Gastroesophageal sphincter (tissue), 3 donors: Measurements from ENCODE around the gene SEMA3D.

ENCODE experiments used
- CTCF ChIP-seq, 4 experiments: fragments of 200-600 bp in 2 of 4; fragments of 450-650 bp in 2 of 4; sonication (generic) in 1 of 4; IDR thresholded peaks; one replicate each; pipeline ENCODE4 v1.5.1; 2017 to 2019; ENCODE audit warnings: antibody characterized with exemption in 4 of 4, mild to moderate bottlenecking in 2 of 4, moderate library complexity in 2 of 4
- EP300 ChIP-seq: sonication (generic); formaldehyde crosslinking; IDR thresholded peaks from one replicate; pipeline ENCODE4 v1.6.1; 2017; ENCODE audit warnings: antibody characterized with exemption, mild to moderate bottlenecking
- POLR2A ChIP-seq, 2 donors: fragments of 450-650 bp; IDR thresholded peaks; one replicate each; pipeline ENCODE4 v1.6.1; 2017; ENCODE audit warnings: antibody characterized with exemption in 2 of 2, mild to moderate bottlenecking in 2 of 2, moderate library complexity in 1 of 2
- POLR2AphosphoS5 ChIP-seq: sonication (generic); formaldehyde crosslinking; IDR thresholded peaks from one replicate; pipeline ENCODE4 v1.6.1; 2017; ENCODE audit warnings: antibody characterized with exemption

GRCh38 chr7:85025312-85025756 lies 161.5 kb downstream of the SEMA3D start:
- TF ChIP-seq EP300 = no peak
- TF ChIP-seq CTCF (IDR thresholded peaks at IDR 0.05) = no peak
- TF ChIP-seq POLR2AphosphoS5 = no peak
- no peak for TF ChIP-seq POLR2A (IDR thresholded peaks at IDR 0.05)
